ENCODE data around the gene GALNTL6. TPM values are rescaled to one million over a fixed set of nuclear protein-coding genes. Genes with fewer than 3 reads are reported as not detected.

The GALNTL6 gene
- total and polyA plus RNA-seq, 9 of the 15 experiments (the other 6 are each of a cell fraction or from before 2014, with no cell fraction given) = 0.18 to 0.50 (median 0.29) TPM

- TF ChIP-seq ARID3A (IDR thresholded peaks at IDR 0.05; ENCODE audit: borderline replicate concordance, low read depth, low read length) (no peak), BRF2 (IDR thresholded peaks at IDR 0.05; ENCODE audit: borderline replicate concordance, insufficient read depth, insufficient read length) (no peak), ZNF197 (CRISPR knock-in tag; IDR thresholded peaks at IDR 0.05; ENCODE audit: low read depth) (no peak), MTA1 (IDR thresholded peaks at IDR 0.05; ENCODE audit: borderline replicate concordance) (no peak), MLX (CRISPR knock-in tag; conservative IDR thresholded peaks at IDR 0.05) (no peak), BCL6 (CRISPR knock-in tag; IDR thresholded peaks at IDR 0.05) (no peak), RUNX1 (IDR thresholded peaks at IDR 0.05; ENCODE audit: low read depth) (no peak), TBL1XR1 (IDR thresholded peaks at IDR 0.05; ENCODE audit: low read length in 2 of 2) (no peak), POLR3G (IDR thresholded peaks at IDR 0.05; ENCODE audit: extremely low read depth, insufficient read length, insufficient replicate concordance) (no peak), ETS1 (conservative IDR thresholded peaks at IDR 0.05; ENCODE audit: control insufficient read depth, low read depth, low read length) (no peak), ZNF324 (CRISPR knock-in tag; IDR thresholded peaks at IDR 0.05) (no peak)
These were observed 837.7 kb downstream of the GALNTL6 start (continued) for GRCh38 chr4:172650758-172651530.

Data from K562 (cell line).